Embryonic facial prominence (tissue), 1 donor: ENCODE data around the gene GNAS-AS1.

ENCODE experiments used
- DNase-seq: peaks from one replicate; pipeline ENCODE4 v3.0.0-alpha.2; 2016; ENCODE audit errors: extremely low spot score

The GNAS-AS1 gene

DNA sequence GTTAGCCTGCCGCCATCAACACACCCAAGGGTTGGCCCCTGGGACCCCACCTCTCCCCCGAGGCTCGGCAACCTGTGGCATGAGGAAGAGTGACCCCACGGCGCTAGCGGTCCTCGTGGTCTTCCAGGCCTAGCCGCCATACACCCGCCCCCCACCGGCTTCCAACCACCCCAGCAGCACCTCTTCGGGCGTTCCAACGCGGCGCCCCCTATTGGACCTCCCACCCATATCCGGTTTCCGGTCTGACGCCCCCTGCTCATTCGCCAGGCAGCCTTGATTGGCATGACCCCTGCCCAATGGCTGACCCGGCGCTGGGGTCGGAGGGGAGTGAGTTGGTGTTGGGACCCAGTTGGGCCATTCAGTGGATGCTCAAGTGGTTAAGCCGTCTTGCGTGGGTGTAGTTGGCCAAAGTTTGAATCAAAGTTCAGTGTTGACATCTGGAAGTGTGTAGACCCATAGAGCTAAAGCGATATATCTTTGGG, at the start of gene GNAS-AS1:
TSS of gene GNAS-AS1 (minus strand) at position 210 of the 482 bp plus-strand sequence.
- DNase-seq: peak; percentile 39

DNA sequence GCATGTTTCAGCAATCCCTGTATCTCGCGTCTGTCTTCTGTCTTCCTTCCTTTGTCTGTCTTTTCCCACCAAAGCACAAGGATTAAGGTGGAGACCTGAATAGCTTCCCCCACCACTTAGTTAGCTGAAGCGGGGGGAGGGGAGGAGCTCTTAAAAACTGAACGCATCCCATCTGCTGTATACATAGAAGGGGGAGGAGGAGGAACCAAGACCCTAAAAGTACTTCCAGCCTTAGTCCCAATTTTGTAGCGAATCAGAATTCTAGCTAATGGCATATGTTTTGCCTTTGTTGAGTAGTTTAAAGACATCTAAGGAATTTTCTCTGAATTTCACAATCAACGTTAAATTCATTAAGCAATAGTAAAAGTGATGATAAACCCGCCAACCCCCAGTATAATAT, 49.7 kb upstream of the GNAS-AS1 start:
- no peak for DNase-seq

GRCh38 chr20:58899512-58899911, 48.8 kb upstream of the GNAS-AS1 start:
- no peak for DNase-seq

- peak; percentile 69 for DNase-seq
Measured at GRCh38 chr20:58898629-58899408, 48.1 kb upstream of the GNAS-AS1 start.

DNA sequence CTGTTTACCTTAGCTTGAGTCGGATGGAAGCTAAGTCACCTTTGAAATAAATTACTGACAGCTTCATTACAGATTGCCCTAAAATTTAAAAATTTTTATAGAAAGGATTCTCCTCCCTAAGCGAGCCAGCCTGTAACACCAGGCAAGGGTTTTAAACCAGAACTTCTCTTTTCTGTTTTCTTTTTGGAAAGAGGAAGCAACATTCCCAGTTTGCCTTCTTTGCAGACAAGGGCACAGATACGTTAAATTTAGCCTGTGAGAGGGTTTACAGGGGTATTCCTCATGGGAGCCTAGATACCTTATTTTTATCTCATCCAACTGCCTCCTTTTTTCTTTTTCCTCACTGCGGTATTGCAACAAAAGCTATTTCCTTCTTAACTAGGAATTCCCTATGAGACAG, 46.8 kb upstream of the GNAS-AS1 start:
- DNase-seq: no peak

DNA sequence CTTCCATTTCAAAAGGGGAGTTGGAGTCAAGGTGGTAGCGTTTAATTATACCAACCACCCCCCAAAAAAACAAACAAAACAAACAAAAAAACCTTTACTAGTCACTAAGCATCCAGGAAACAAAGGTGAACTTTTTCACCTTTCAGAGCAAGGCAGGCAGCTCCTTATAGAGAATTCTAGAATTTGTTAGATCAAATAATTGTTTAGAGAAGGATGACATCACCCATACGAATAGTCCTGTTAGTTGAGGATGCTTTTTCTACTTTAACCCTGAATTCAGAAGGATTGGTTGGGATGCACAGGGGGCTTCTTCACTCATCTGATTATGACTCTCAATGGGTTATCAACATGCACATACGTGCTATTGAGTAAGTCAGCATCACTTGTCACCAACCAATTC, 46.1 kb upstream of the GNAS-AS1 start:
- DNase-seq: no peak

DNA sequence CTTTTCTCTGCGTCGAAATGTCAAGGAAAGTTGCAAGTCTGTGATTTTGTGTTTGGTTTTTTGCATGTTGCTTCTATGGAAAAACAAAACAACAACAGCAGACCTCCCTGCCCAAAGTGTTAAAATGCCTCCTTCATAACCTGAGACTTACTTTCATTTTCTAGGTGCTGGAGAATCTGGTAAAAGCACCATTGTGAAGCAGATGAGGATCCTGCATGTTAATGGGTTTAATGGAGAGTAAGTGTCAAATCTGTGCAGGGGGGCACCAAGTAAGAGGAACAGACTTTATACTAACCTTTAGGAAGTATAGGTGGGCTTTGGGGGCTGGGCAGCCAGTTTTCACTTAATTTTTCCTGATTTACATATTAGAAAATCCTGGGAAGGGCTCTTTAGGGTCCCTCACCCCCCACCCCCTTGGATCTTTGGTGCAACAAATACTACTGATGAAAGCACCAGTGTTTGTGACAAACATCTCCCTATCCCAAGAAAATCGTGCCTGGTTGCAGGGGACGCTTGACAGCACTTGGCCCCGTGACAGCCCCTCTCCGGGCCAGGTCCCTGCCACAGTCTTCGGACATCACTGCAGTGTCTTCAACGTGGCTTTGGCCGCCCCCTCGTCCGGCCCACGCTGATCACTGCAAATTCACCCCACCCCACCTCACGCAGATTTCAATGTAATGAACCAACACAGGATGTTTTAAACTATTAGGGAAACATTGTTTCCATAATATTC, 44.9 kb upstream of the GNAS-AS1 start:
- no peak for DNase-seq

DNA sequence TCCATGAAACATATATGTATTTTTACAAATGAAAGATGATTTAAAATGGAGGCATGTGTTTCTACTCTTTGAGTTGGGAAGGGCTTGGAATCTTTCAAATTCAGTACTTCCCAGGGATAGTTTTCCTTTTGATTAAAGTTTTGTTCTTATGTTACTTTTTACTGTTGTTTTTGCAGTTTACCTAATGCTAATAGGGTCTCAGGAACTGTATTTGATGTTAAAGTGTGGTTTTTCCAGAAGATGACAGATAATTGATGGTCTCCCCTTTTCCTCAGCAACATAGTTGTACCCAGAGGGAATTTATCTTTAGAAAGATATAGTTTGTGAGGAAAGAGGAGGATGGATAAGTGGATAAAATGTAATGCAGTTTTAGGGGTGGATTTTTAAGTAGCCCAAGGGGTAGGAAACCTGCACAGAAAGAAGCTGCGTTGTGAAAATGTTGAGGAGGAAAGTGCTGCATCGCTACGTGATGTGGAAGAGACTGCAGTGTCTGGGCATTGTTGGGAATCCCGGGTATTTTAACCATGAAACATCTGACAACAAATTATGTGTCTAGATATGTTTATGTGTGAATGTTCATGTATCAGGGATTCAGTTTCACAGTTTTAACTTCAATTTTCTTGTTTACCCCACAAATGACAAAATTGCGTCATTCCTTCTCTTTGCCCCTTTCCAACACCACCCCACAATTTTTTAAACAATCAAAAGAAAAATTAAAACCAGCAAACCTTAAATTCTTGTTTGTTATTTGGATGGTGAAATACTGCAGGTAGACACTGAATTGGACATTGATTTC, 44.1 kb upstream of the GNAS-AS1 start:
- DNase-seq: no peak

- no peak for DNase-seq
Measured at GRCh38 chr20:58893355-58894120, 42.8 kb upstream of the GNAS-AS1 start.

DNA sequence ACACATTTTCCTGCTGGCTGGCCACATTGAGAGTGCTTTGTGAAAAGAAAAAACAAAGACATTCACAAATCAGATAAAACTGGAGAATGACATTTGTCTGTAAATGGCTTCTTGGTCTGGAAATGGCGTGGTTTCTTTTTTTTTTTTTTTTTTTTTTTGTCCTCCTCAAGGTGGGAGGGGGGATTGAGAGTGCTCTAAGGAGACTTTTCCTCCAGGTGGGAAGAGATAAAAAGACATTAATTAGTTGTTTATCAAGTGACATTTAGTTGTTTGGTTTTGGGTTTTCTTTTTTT, 42.2 kb upstream of the GNAS-AS1 start:
- DNase-seq: no peak

- peak; percentile 70 for DNase-seq
Measured at GRCh38 chr20:58892141-58892931, 41.6 kb upstream of the GNAS-AS1 start.

DNA sequence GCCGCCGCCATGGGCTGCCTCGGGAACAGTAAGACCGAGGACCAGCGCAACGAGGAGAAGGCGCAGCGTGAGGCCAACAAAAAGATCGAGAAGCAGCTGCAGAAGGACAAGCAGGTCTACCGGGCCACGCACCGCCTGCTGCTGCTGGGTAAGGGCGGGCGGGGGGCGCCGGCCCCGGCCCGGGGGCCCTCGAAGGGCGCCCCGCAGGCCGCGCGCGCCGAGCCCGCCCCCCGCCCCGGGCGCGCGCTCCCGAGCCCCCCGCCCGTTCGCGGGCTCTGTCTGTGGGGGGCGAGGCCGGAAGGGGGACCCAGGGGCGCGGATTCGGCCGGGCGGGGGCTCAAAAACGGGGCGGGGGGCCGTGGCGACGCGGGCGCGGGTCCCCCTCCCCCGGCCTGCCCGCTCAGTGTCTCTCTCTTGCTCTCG, 41.0 kb upstream of the GNAS-AS1 start:
- DNase-seq: peak; percentile 62

DNA sequence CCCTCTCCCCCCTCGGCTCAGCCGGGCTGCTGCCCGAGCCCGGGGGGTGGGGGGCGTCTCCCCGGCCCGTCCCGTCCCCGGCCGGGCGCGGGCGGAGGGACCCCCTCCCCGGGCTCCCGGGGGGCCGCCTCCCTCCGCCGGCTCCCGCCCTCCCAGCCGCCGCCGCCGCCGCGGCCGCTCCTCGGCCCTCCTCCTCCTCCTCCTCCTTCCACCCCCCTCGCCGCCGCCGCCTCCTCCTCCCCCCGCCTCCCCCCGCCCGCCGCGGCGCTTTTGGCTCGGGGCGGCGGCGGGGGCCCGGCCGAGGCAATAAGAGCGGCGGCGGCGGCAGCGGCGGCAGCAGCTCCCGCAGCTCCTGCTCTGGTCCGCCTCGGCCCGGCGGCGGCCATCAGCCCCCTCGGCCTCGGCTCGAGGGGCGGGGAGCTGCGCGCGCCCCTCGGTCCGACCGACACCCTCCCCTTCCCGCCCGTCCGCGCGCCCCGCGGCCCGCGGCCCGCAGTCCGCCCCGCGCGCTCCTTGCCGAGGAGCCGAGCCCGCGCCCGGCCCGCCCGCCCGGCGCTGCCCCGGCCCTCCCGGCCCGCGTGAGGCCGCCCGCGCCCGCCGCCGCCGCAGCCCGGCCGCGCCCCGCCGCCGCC, 40.5 kb upstream of the GNAS-AS1 start:
- DNase-seq: peak; percentile 81

DNA sequence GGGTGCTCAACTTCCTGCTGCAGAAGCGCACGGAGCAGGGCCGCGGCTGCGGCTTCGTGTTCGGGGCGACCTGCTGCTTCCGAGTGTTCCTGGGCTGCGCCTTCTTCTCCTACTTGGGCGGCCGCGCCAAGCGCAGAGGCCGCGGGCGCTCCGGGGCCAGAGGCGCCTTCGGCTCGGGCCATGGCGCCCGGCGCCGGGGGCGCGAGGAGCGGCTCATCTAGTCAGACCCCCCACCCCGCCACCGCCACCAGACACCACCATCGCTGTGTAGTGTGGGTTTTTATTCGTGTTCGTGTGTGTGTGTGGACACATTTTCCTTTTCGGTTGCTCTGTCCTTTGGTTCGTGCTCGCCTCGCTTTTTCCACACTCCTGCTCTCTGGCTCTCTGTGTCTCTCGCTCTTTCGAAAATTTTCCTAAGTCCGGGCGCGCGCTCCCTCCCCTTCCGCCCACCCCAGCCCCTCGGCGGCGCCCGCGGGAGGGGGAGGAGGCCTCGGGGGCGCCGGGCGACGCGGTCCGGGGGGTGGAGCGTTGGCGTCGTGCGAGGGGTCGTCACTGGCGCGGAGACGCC, 39.9 kb upstream of the GNAS-AS1 start:
- no peak for DNase-seq

DNA sequence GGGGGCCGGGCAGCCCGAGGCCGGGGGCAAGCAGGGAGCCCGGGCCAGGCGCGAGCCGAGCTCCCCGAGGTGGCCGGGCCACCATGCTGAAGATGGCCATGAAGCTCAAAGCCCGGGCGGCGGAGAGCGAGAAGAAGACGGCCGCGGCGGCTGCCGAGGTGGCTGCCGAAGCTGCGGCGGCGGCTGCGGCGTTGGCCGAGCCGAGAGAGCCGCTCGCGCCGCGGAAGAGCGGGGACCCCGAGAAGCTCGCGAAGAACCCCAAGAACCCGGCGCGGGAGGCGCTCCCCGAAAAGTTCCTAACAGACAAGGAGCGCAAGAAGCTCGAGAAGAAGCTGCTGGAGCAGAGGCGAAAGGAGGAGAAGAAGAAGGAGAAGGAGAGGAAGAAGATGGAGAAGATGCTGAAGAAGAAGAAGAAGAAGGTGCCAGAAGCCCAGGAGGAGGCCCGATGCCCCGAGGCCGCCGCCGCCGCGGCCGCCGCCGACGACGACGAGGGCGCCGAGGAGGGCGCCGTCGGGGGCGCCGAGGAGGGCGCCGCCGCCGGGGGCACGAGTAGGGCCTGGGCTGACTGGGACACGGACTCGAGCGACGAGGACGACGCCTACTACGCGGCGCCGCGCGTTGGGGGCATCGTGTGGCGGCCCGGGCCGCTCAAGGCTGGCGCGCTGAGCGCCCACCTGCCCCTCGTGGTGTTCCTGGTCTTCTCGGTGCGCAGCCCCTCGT, 39.3 kb upstream of the GNAS-AS1 start:
- no peak for DNase-seq

DNA sequence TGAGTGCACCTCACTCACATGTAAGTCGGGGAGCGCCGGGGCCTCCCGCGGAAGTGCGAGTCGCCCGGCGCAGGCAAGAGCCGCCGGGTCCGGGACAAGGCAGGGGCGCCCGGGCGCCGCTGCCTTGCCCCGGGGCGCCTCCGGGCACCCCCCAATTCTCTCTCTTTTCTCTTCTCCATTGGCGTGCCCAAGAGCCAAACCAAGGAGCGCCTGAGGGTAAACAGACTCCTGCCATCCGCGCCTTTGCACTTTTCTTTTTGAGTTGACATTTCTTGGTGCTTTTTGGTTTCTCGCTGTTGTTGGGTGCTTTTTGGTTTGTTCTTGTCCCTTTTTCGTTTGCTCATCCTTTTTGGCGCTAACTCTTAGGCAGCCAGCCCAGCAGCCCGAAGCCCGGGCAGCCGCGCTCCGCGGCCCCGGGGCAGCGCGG, 38.6 kb upstream of the GNAS-AS1 start:
- no peak for DNase-seq

- DNase-seq: peak; percentile 61
Measured at GRCh38 chr20:58888521-58889333, 38.0 kb upstream of the GNAS-AS1 start.

GRCh38 chr20:58888103-58888502, 37.4 kb upstream of the GNAS-AS1 start:
- no peak for DNase-seq
